K562 (cell line): ENCODE results near the gene CPHXL2. TPM values are rescaled to one million over a fixed set of nuclear protein-coding genes. Genes with fewer than 3 reads are reported as not detected.

Experiments used
- CHD4 ChIP-seq: fragments of 200-600 bp; sonication (generic); IDR thresholded peaks from 3 replicates; pipeline ENCODE4 v1.6.1; 2012; ENCODE audit warnings: low read depth, mild to moderate bottlenecking, mixed read lengths, low read length, inconsistent platforms; ENCODE audit not compliant: insufficient read depth, insufficient replicate concordance, poor library complexity, severe bottlenecking
- CREM ChIP-seq: IDR thresholded peaks from 2 replicates; pipeline ENCODE4 v1.6.1; 2014; ENCODE audit warnings: antibody characterized with exemption, low read depth
- FOXK2 ChIP-seq, 2 experiments: fragments of 450-650 bp; IDR thresholded peaks in 1 of 2; conservative IDR thresholded peaks in 1 of 2; 2 replicates each; pipeline ENCODE4 v1.6.1; 2016; ENCODE audit warnings: low read depth in 2 of 2, mild to moderate bottlenecking in 1 of 2
- GTF2F1 ChIP-seq: IDR thresholded peaks from 2 replicates; pipeline ENCODE4 v1.6.1; 2011; ENCODE audit warnings: low read depth, low read length, improper control_type of control experiment
- PHB ChIP-seq: fragments of 250-450 bp; sonication (Bioruptor Pico); IDR thresholded peaks from 2 replicates; pipeline ENCODE4 v1.5.0; 2021
- RBFOX2 ChIP-seq: fragments of 200-400 bp; formaldehyde crosslinking; IDR thresholded peaks from 2 replicates; pipeline ENCODE4 v1.6.1; 2017; ENCODE audit warnings: low read depth, mild to moderate bottlenecking, low read length, moderate library complexity
- RBM34 ChIP-seq: fragments of 200-400 bp; formaldehyde crosslinking; IDR thresholded peaks from 2 replicates; pipeline ENCODE4 v1.6.1; 2018; ENCODE audit warnings: low read length, borderline replicate concordance; ENCODE audit not compliant: insufficient read depth
- SRSF1 ChIP-seq: fragments of 200-400 bp; formaldehyde crosslinking; IDR thresholded peaks from 2 replicates; pipeline ENCODE4 v1.6.1; 2017; ENCODE audit warnings: mild to moderate bottlenecking, low read depth, low read length, moderate library complexity
- STAG1 ChIP-seq: sonication (generic); formaldehyde crosslinking; IDR thresholded peaks from 2 replicates; pipeline ENCODE4 v1.5.0; 2020; ENCODE audit warnings: missing genetic modification reagents, borderline replicate concordance
- TBP ChIP-seq: optimal IDR thresholded peaks from 2 replicates; pipeline ENCODE3; 2011; ENCODE audit warnings: low read depth, low read length, improper control_type of control experiment
- ZFP36 ChIP-seq: fragments of 150-350 bp; IDR thresholded peaks from 2 replicates; pipeline ENCODE4 v1.6.1; 2018; ENCODE audit warnings: low read length, low read depth; ENCODE audit not compliant: partially characterized antibody
- ZKSCAN1 ChIP-seq: fragments of 150-350 bp; IDR thresholded peaks from 2 replicates; pipeline ENCODE4 v1.6.1; 2016; ENCODE audit warnings: low read depth, low read length
- ZNF431 ChIP-seq: sonication (generic); formaldehyde crosslinking; IDR thresholded peaks from 2 replicates; pipeline ENCODE4 v1.8.0; 2022; ENCODE audit warnings: mild to moderate bottlenecking, missing genetic modification reagents
- polyA plus RNA-seq, 8 experiments: library from polyadenylated mRNA; depleted of rRNA in 4 of 8; stranded (reverse) in 5 of 8; unstranded in 3 of 8; fragments of >200 nt; fragmentation: Nextera tagmentation in 2 of 8; fragmentation: Illumina TruSeq in 1 of 8; extraction: Ambion mirVana in 2 of 8; extraction: Trizol in 1 of 8; gene quantifications; 2 replicates each; pipeline versions ENCODE4 v1.2.1 to v1.2.3, GENCODE V29; 2011 to 2014; ENCODE audit warnings: inconsistent platforms in 1 of 8, missing spikeins in 1 of 8
- total RNA-seq, 7 experiments: library from RNA; depleted of rRNA in 6 of 7; stranded (reverse); fragments of >200 nt in 6 of 7; fragmentation: Illumina TruSeq in 2 of 7; extraction: Trizol in 2 of 7; gene quantifications; 2 replicates each; pipeline versions ENCODE4 v1.2.1 to v1.2.3, GENCODE V29; 2011 to 2021; ENCODE audit warnings: low replicate concordance in 1 of 7
- TF ChIP-seq, protein P1 (sequence below): fragments of 250-450 bp; sonication (Bioruptor Pico); IDR thresholded peaks from 2 replicates; pipeline ENCODE4 v1.4.0; 2020; ENCODE audit warnings: mild to moderate bottlenecking, moderate library complexity
- TF ChIP-seq, protein P2 (sequence below): fragments of 200-800 bp; sonication (Bioruptor generic); IDR thresholded peaks from 2 replicates; pipeline ENCODE4 v1.6.1; 2017; ENCODE audit warnings: missing genetic modification characterization, missing compliant biosample characterization
- TF ChIP-seq, protein P3 (sequence below): fragments of 450-650 bp; IDR thresholded peaks from 2 replicates; pipeline ENCODE4 v1.6.1; 2016; ENCODE audit warnings: borderline replicate concordance
- TF ChIP-seq, protein P4 (sequence below): sonication (generic); formaldehyde crosslinking; IDR thresholded peaks from 2 replicates; pipeline ENCODE4 v1.8.0; 2022; ENCODE audit warnings: mild to moderate bottlenecking, missing genetic modification reagents

CPHXL2 gene
- total and polyA plus RNA-seq, 9 of the 15 experiments (the other 6 are each of a cell fraction or from before 2014, with no cell fraction given), result not detected

DNA sequence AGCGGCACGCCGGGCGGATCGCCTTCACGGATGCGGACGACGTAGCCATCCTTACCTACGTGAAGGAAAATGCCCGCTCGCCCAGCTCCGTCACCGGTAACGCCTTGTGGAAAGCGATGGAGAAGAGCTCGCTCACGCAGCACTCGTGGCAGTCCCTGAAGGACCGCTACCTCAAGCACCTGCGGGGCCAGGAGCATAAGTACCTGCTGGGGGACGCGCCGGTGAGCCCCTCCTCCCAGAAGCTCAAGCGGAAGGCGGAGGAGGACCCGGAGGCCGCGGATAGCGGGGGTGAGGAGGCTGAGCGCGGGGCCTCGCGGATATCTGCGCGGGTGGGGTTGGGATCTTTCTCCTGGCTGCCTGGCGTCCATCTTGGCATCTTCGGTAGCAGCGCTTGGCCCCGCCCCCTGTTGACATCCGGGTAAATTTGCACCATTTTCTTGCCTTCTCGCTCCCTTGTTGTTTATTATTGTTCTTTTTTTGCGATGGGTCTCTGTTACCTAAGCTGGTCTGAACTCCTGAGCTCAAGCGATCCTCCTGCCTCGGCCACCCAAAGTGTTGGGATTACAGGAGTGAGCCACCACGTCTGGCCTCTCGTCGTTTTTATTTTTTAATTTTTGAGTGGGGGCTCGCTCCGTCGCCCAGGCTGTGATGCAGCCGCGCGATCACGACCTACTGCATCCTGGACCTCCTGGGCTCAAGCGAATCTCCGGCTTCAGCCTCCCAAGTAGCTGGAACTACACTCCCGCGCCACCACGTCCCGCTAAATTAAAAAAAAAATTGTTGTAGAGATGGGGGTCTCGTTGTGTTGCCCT, 28.3 kb downstream of the CPHXL2 start (continued):
- TF ChIP-seq, protein P1, sequence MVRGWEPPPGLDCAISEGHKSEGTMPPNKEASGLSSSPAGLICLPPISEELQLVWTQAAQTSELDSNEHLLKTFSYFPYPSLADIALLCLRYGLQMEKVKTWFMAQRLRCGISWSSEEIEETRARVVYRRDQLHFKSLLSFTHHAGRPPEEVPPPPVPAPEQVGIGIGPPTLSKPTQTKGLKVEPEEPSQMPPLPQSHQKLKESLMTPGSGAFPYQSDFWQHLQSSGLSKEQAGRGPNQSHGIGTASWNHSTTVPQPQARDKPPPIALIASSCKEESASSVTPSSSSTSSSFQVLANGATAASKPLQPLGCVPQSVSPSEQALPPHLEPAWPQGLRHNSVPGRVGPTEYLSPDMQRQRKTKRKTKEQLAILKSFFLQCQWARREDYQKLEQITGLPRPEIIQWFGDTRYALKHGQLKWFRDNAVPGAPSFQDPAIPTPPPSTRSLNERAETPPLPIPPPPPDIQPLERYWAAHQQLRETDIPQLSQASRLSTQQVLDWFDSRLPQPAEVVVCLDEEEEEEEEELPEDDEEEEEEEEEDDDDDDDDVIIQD (CRISPR knock-in tag), result 0 out of 2 replicates have a peak, but pooled peaks have one; percentile 30
- TF ChIP-seq FOXK2 (conservative IDR thresholded peaks at IDR 0.05 in 1 of 2, IDR thresholded peaks at IDR 0.05 in 1 of 2; ENCODE audit: low read depth in 2 of 2), result peak; percentile 98 to 99
- TF ChIP-seq SRSF1, result no peak
- TF ChIP-seq, protein P2, sequence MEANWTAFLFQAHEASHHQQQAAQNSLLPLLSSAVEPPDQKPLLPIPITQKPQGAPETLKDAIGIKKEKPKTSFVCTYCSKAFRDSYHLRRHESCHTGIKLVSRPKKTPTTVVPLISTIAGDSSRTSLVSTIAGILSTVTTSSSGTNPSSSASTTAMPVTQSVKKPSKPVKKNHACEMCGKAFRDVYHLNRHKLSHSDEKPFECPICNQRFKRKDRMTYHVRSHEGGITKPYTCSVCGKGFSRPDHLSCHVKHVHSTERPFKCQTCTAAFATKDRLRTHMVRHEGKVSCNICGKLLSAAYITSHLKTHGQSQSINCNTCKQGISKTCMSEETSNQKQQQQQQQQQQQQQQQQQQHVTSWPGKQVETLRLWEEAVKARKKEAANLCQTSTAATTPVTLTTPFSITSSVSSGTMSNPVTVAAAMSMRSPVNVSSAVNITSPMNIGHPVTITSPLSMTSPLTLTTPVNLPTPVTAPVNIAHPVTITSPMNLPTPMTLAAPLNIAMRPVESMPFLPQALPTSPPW, result peak; percentile 51
- no peak for TF ChIP-seq ZFP36
- TF ChIP-seq RBFOX2, result no peak; the same call in 1 of the 2 replicates
- TF ChIP-seq, protein P3, sequence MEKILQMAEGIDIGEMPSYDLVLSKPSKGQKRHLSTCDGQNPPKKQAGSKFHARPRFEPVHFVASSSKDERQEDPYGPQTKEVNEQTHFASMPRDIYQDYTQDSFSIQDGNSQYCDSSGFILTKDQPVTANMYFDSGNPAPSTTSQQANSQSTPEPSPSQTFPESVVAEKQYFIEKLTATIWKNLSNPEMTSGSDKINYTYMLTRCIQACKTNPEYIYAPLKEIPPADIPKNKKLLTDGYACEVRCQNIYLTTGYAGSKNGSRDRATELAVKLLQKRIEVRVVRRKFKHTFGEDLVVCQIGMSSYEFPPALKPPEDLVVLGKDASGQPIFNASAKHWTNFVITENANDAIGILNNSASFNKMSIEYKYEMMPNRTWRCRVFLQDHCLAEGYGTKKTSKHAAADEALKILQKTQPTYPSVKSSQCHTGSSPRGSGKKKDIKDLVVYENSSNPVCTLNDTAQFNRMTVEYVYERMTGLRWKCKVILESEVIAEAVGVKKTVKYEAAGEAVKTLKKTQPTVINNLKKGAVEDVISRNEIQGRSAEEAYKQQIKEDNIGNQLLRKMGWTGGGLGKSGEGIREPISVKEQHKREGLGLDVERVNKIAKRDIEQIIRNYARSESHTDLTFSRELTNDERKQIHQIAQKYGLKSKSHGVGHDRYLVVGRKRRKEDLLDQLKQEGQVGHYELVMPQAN, result peak; percentile 60; the same call in 1 of the 2 replicates
- TF ChIP-seq ZKSCAN1, result 0 out of 2 replicates have a peak, but pooled peaks have one; percentile 14
- peak; percentile 5 for TF ChIP-seq TBP
- TF ChIP-seq, protein P4, sequence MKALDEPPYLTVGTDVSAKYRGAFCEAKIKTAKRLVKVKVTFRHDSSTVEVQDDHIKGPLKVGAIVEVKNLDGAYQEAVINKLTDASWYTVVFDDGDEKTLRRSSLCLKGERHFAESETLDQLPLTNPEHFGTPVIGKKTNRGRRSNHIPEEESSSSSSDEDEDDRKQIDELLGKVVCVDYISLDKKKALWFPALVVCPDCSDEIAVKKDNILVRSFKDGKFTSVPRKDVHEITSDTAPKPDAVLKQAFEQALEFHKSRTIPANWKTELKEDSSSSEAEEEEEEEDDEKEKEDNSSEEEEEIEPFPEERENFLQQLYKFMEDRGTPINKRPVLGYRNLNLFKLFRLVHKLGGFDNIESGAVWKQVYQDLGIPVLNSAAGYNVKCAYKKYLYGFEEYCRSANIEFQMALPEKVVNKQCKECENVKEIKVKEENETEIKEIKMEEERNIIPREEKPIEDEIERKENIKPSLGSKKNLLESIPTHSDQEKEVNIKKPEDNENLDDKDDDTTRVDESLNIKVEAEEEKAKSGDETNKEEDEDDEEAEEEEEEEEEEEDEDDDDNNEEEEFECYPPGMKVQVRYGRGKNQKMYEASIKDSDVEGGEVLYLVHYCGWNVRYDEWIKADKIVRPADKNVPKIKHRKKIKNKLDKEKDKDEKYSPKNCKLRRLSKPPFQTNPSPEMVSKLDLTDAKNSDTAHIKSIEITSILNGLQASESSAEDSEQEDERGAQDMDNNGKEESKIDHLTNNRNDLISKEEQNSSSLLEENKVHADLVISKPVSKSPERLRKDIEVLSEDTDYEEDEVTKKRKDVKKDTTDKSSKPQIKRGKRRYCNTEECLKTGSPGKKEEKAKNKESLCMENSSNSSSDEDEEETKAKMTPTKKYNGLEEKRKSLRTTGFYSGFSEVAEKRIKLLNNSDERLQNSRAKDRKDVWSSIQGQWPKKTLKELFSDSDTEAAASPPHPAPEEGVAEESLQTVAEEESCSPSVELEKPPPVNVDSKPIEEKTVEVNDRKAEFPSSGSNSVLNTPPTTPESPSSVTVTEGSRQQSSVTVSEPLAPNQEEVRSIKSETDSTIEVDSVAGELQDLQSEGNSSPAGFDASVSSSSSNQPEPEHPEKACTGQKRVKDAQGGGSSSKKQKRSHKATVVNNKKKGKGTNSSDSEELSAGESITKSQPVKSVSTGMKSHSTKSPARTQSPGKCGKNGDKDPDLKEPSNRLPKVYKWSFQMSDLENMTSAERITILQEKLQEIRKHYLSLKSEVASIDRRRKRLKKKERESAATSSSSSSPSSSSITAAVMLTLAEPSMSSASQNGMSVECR (CRISPR knock-in tag), result peak; percentile 74
- TF ChIP-seq CREM, result peak; percentile 10
- TF ChIP-seq GTF2F1, result no peak
- no peak for TF ChIP-seq PHB (CRISPR knock-in tag)
- no peak for TF ChIP-seq CHD4
- TF ChIP-seq ZNF431, result 0 out of 2 replicates have a peak, but pooled peaks have one; percentile 1
- TF ChIP-seq STAG1 (CRISPR knock-in tag), result peak; percentile 6
- TF ChIP-seq RBM34, result no peak
